B cell (primary cell): ENCODE measurements around the gene THADA. TPM values are rescaled to one million over a fixed set of nuclear protein-coding genes. Genes with fewer than 3 reads are reported as not detected.

ENCODE experiments used
- ATAC-seq: fragments of 200-7000 bp; cut with Tn5 transposase; one replicate; pipeline ENCODE4 v1.10.0; 2021; ENCODE audit warnings: low read depth, mild to moderate bottlenecking, moderate number of reproducible peaks, moderate library complexity
- CTCF ChIA-PET: fragments of 350-600 bp; sonication (Branson Sonifier 250); formaldehyde crosslinking; loops from one replicate; lab custom pipeline; 2021; ENCODE audit warnings: antibody characterized with exemption, inconsistent platforms; lab: Charles Lee
- POLR2A ChIA-PET: fragments of 350-600 bp; sonication (Branson Sonifier 250); formaldehyde crosslinking; loops from one replicate; lab custom pipeline; 2021; ENCODE audit warnings: antibody characterized with exemption; lab: Charles Lee
- DNase-seq: peaks from one replicate; pipeline ENCODE4 v3.0.0; 2013
- H2AFZ ChIP-seq: 2 replicates; pipeline ENCODE4 v1.6.1; 2012; ENCODE audit warnings: mild to moderate bottlenecking, low read depth, low read length; ENCODE audit not compliant: insufficient read depth, poor library complexity, severe bottlenecking
- H3K27ac ChIP-seq, 2 donors: 1 replicate in 1 of 2; 2 replicates in 1 of 2; pipeline ENCODE4 v1.5.1; 2012 to 2013; ENCODE audit warnings: low read length in 2 of 2, mild to moderate bottlenecking in 2 of 2, moderate library complexity in 1 of 2
- H3K27me3 ChIP-seq, 4 experiments: fragments of 200-600 bp in 1 of 4; sonication (generic) in 1 of 4; replicated peaks in 1 of 4; 1 replicate in 2 of 4; 2 replicates in 2 of 4; pipeline versions ENCODE4 v1.6.1 to v1.7.0; 2013 to 2016; ENCODE audit warnings: low read length in 3 of 4, mild to moderate bottlenecking in 2 of 4, mixed read lengths in 1 of 4, moderate library complexity in 1 of 4; ENCODE audit not compliant: insufficient read depth in 4 of 4, control insufficient read depth in 3 of 4; ENCODE audit errors: control extremely low read depth in 1 of 4
- H3K36me3 ChIP-seq, 2 experiments: replicated peaks in 1 of 2; 1 replicate in 1 of 2; 2 replicates in 1 of 2; pipeline versions ENCODE4 v1.6.1 to v1.7.1; 2013; ENCODE audit warnings: low read length in 1 of 2; ENCODE audit not compliant: insufficient read depth in 2 of 2, control insufficient read depth in 1 of 2; ENCODE audit errors: control extremely low read depth in 1 of 2, extremely low read depth in 1 of 2
- H3K4me1 ChIP-seq, 2 donors: fragments of 200-600 bp in 1 of 2; sonication (generic) in 1 of 2; 1 replicate in 1 of 2; 2 replicates in 1 of 2; pipeline versions ENCODE4 v1.5.1 to v1.6.1; 2013 to 2017; ENCODE audit warnings: low read length in 2 of 2; ENCODE audit not compliant: control insufficient read depth in 2 of 2, insufficient read depth in 2 of 2
- H3K4me2 ChIP-seq: replicated peaks from 2 replicates; pipeline ENCODE3; 2012; ENCODE audit warnings: mild to moderate bottlenecking, low read depth, low read length; ENCODE audit not compliant: poor library complexity, severe bottlenecking
- H3K4me3 ChIP-seq, 5 experiments: fragments of 200-600 bp in 1 of 5; sonication (generic) in 1 of 5; 1 replicate in 3 of 5; 2 replicates in 2 of 5; pipeline versions ENCODE4 v1.5.1 to v1.7.0; 2011 to 2016; ENCODE audit warnings: low read length in 4 of 5, mild to moderate bottlenecking in 4 of 5, low read depth in 2 of 5, control low read depth in 1 of 5, moderate library complexity in 1 of 5; ENCODE audit not compliant: insufficient read depth in 1 of 5; ENCODE audit errors: control extremely low read depth in 1 of 5, extremely low read depth in 1 of 5
- H3K79me2 ChIP-seq: fragments of 200-600 bp; sonication (generic); one replicate; pipeline ENCODE4 v1.6.0; 2016; ENCODE audit warnings: low read length; ENCODE audit not compliant: control insufficient read depth, insufficient read depth
- H3K9ac ChIP-seq: fragments of 200-600 bp; sonication (generic); 2 replicates; pipeline ENCODE4 v1.6.1; 2017; ENCODE audit warnings: mild to moderate bottlenecking, low read length, moderate library complexity
- H3K9me3 ChIP-seq, 3 donors: one replicate each; pipeline versions ENCODE4 v1.6.1 to v1.7.1; 2013; ENCODE audit warnings: low read length in 2 of 3; ENCODE audit not compliant: control insufficient read depth in 2 of 3, insufficient read depth in 1 of 3; ENCODE audit errors: control extremely low read depth in 1 of 3
- H4K20me1 ChIP-seq: 2 replicates; pipeline ENCODE4 v1.6.0; 2012; ENCODE audit warnings: mild to moderate bottlenecking, low read length; ENCODE audit not compliant: insufficient read depth, control insufficient read depth, poor library complexity, severe bottlenecking
- H3K27ac Mint-ChIP-seq: one replicate; pipeline ENCODE4 v1.8.0; 2021; ENCODE audit warnings: mixed read lengths
- H3K27me3 Mint-ChIP-seq: one replicate; pipeline ENCODE4 v1.8.0; 2021; ENCODE audit warnings: mixed read lengths
- H3K4me1 Mint-ChIP-seq: one replicate; pipeline ENCODE4 v1.8.0; 2021; ENCODE audit warnings: mixed read lengths
- H3K4me3 Mint-ChIP-seq: one replicate; pipeline ENCODE4 v1.8.0; 2021; ENCODE audit warnings: mixed read lengths
- H3K9me3 Mint-ChIP-seq: one replicate; pipeline ENCODE4 v1.8.0; 2022; ENCODE audit warnings: mixed read lengths; ENCODE audit not compliant: insufficient read depth
- CTCF ChIP-seq: fragments of 200-600 bp; IDR thresholded peaks from one replicate; pipeline ENCODE4 v1.8.0; 2022; ENCODE audit warnings: antibody characterized with exemption, mild to moderate bottlenecking
- EZH2 ChIP-seq: IDR thresholded peaks from 2 replicates; pipeline ENCODE4 v1.6.1; 2012; ENCODE audit warnings: borderline replicate concordance, low read depth, mild to moderate bottlenecking, moderate library complexity, low read length; ENCODE audit not compliant: insufficient read depth, poor library complexity, severe bottlenecking
- WGBS: methylation state at CpG from one replicate; pipeline ENCODE4 v1.1.5; 2013; ENCODE audit warnings: missing lambda C conversion rate; ENCODE audit not compliant: insufficient coverage; 5-methylcytosine and 5-hydroxymethylcytosine counted together
- intact Hi-C: fragments of 100-400 bp; cut with micrococcal nuclease; formaldehyde crosslinking; loops from one replicate; pipeline ENCODE4 v1.10.0; 2022
- polyA plus RNA-seq: library from polyadenylated mRNA; depleted of rRNA; stranded (reverse); fragments of >200 nt; gene quantifications from 2 replicates; pipeline ENCODE4 v1.2.3, GENCODE V29; 2012
- total RNA-seq, 2 donors: library from RNA; stranded (reverse); fragments of 120-200 nt in 1 of 2; gene quantifications; 1 replicate in 1 of 2; 2 replicates in 1 of 2; pipeline versions ENCODE4 v1.2.3 to v1.2.4, GENCODE V29; 2013 to 2022

THADA gene
- total and polyA plus RNA-seq, 2 donors (not counting 1 experiment from before 2014, with no cell fraction given), result 17.6 to 48.5 TPM

DNA sequence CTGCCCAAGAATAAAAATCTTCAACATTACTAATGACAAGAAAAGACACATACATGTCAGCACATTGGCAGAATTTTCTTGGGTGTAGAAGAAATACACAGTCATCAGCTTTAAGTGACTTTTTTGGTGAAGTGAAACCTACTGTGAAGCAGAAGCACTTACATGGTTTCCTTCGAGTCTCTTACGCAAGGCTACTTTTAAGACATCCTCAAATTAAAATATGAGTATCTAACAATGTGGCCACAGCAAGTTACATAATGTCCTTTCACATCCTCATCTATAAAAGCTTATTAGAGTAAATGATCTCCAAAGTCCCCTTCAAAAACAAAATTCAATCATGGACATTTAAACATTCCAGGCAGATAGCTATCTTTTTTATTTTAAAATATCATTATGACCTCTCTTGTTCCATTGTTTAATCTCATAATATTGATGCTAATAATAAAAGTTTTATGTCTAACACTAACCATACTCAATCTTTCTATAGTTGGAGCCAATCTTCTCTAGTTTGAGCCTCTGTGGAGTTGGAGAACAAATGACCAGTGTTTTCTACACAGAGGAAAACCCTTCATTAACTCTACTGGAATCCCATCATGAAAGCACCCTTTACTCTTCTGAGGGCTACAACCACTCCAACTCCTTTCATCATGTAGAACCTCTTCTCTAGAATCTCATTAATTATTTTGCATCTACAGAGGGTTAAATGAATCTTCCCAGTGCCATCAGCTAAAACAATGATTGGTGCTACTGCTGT, 187.3 kb downstream of the THADA start:
- Histone ChIP-seq H3K36me3 (peaks cover 0 to 1% of the 10 kb centered on the region in 2 experiments), H3K79me2 (no peaks in the 10 kb centered on the region), H2AFZ (no peak overlapping the region), H3K9ac (no peak overlapping the region), H3K4me1 (peaks cover 13 to 25% of the 10 kb centered on the region in 2 donors), H3K9me3 (no peaks in the 10 kb centered on the region), H3K27ac (peak overlapping the region; percentile 8 to 28), H3K4me2 (peak overlapping the region; percentile 9), H4K20me1 (peaks cover 3% of the 10 kb centered on the region), H3K4me3 (no peak overlapping the region), H3K27me3 (no peaks in the 10 kb centered on the region)
- ChIA-PET POLR2A (interaction anchor here (1.5 kb wide), 1 partner anchor 22 kb away, joined by 5 read pairs; no protein-coding TSS in a partner anchor), CTCF (interaction anchor here (0.9 to 1.6 kb wide), 4 partner anchors 11 to 75 kb away, joined by 3 to 6 read pairs (median 4); no protein-coding TSS in a partner anchor)
- Mint-ChIP-seq H3K4me3 (peak overlapping the region; percentile 27), H3K27ac (peak overlapping the region; percentile 41), H3K9me3 (no peaks in the 10 kb centered on the region), H3K27me3 (no peaks in the 10 kb centered on the region), H3K4me1 (peaks cover 26% of the 10 kb centered on the region)
- ATAC-seq, result peak; percentile 93
- peak; percentile 68 for DNase-seq
- TF ChIP-seq CTCF (no peak), EZH2 (no peak)
- no CpG with 5 or more reads among the region's 2 CpGs for WGBS
- intact Hi-C loops, result loop anchor here (2.0 kb wide), 1 partner anchor 18 kb away; no protein-coding TSS in a partner anchor

DNA sequence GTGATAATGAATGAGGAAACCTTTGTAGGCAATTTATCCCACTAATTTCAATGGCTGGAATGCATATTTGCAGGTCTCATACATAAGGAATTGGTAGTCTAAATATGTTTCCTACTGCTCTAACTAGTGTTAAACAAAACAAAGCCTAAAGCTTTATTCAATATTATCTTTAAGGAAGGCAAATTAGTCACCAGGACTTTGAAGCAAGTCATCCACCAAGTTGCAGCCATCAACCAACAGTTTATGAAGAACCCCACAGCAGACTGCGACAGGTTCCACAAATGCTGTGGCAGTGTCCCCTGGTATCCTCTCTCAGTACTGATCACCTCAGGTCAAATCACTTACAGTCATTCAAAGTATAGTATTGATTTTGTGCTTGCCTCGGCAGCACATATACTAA, 187.9 kb downstream of the THADA start:
- H3K4me1 ChIP-seq, result peaks cover 13 to 31% of the 10 kb centered on the region in 2 donors
- peaks cover 31% of the 10 kb centered on the region for H3K4me1 Mint-ChIP-seq
- H3K9me3 Mint-ChIP-seq, result no peaks in the 10 kb centered on the region
- H3K4me2 ChIP-seq, result peak overlapping the region; percentile 9
- peak overlapping the region; percentile 41 for H3K27ac Mint-ChIP-seq
- no peak overlapping the region for H3K9ac ChIP-seq
- WGBS, result 83% methylated on average over 1 of the region's 2 CpGs
- H3K27me3 Mint-ChIP-seq, result no peaks in the 10 kb centered on the region
- peak overlapping the region; percentile 5 to 37 for H3K27ac ChIP-seq
- no peaks in the 10 kb centered on the region for H3K79me2 ChIP-seq
- no peak for ATAC-seq
- peaks cover 3% of the 10 kb centered on the region for H4K20me1 ChIP-seq
- no peaks in the 10 kb centered on the region for H3K9me3 ChIP-seq
- no peak overlapping the region for H2AFZ ChIP-seq
- peak overlapping the region; percentile 27 for H3K4me3 Mint-ChIP-seq
- TF ChIP-seq EZH2, result no peak
- TF ChIP-seq CTCF, result no peak
- intact Hi-C loops, result loop anchor here (2.0 kb wide), 1 partner anchor 19 kb away; no protein-coding TSS in a partner anchor
- CTCF ChIA-PET, result interaction anchor here (0.9 to 1.3 kb wide), 3 partner anchors 12 to 39 kb away, joined by 3 to 4 read pairs (median 3); no protein-coding TSS in a partner anchor
- no peak overlapping the region for H3K4me3 ChIP-seq
- no peak for DNase-seq
- no peaks in the 10 kb centered on the region for H3K36me3 ChIP-seq
- no peaks in the 10 kb centered on the region for H3K27me3 ChIP-seq
- POLR2A ChIA-PET, result no interaction called here
